DND-41 (cell line): Measurements from ENCODE around the gene ABHD8.

Experiments
- ATAC-seq: fragments of 200-7000 bp; cut with Tn5 transposase; 3 replicates; pipeline ENCODE4 v1.9.1; 2021; ENCODE audit warnings: low read depth; ENCODE audit not compliant: insufficient read depth
- DNase-seq: peaks from one replicate; pipeline ENCODE4 v3.0.0-alpha.2; 2020
- H2AFZ ChIP-seq: 2 replicates; pipeline ENCODE4 v1.6.0; 2012; ENCODE audit warnings: low read depth, low read length
- H3K27ac ChIP-seq: 2 replicates; pipeline ENCODE4 v1.5.1; 2012; ENCODE audit warnings: low read length, inconsistent platforms
- H3K27me3 ChIP-seq: fragments of 200-600 bp; sonication (generic); 2 replicates; pipeline ENCODE4 v1.6.0; 2012; ENCODE audit warnings: low read length, mild to moderate bottlenecking, inconsistent platforms; ENCODE audit not compliant: insufficient read depth, poor library complexity
- H3K36me3 ChIP-seq: 2 replicates; pipeline ENCODE4 v1.5.1; 2012; ENCODE audit warnings: low read length, inconsistent platforms; ENCODE audit not compliant: insufficient read depth
- H3K4me1 ChIP-seq: 2 replicates; pipeline ENCODE4 v1.5.1; 2012; ENCODE audit warnings: mild to moderate bottlenecking, low read length; ENCODE audit not compliant: insufficient read depth
- H3K4me2 ChIP-seq: 2 replicates; pipeline ENCODE4 v1.6.0; 2012; ENCODE audit warnings: mild to moderate bottlenecking, moderate library complexity, low read length, inconsistent platforms; ENCODE audit not compliant: insufficient read depth
- H3K4me3 ChIP-seq, 2 experiments: fragments of 200-600 bp in 1 of 2; shearing (Covaris generic) in 1 of 2; 2 replicates each; pipeline ENCODE4 v1.5.1; 2012 to 2016; ENCODE audit warnings: inconsistent platforms in 2 of 2, low read length in 2 of 2, mild to moderate bottlenecking in 2 of 2, low read depth in 1 of 2, moderate library complexity in 1 of 2
- H3K79me2 ChIP-seq: 2 replicates; pipeline ENCODE4 v1.6.0; 2012; ENCODE audit warnings: low read length, inconsistent platforms; ENCODE audit not compliant: insufficient read depth
- H3K9ac ChIP-seq: 2 replicates; pipeline ENCODE4 v1.6.0; 2012; ENCODE audit warnings: low read depth, mild to moderate bottlenecking, inconsistent platforms, low read length, moderate library complexity
- H3K9me3 ChIP-seq: 2 replicates; pipeline ENCODE4 v1.5.1; 2012; ENCODE audit warnings: low read length, moderate library complexity, mild to moderate bottlenecking, inconsistent platforms; ENCODE audit not compliant: insufficient read depth, severe bottlenecking
- H4K20me1 ChIP-seq: 2 replicates; pipeline ENCODE4 v1.6.0; 2012; ENCODE audit warnings: low read length; ENCODE audit not compliant: insufficient read depth
- CTCF ChIP-seq: IDR thresholded peaks from 2 replicates; pipeline ENCODE4 v1.5.1; 2012; ENCODE audit warnings: borderline replicate concordance, low read length, moderate library complexity, mild to moderate bottlenecking; ENCODE audit not compliant: poor library complexity, severe bottlenecking; ENCODE audit errors: extremely low read depth
- EZH2 ChIP-seq: IDR thresholded peaks from 3 replicates; pipeline ENCODE4 v1.6.1; 2012; ENCODE audit warnings: borderline replicate concordance, low read depth, mild to moderate bottlenecking, moderate library complexity, low read length, inconsistent platforms; ENCODE audit not compliant: severe bottlenecking

Gene ABHD8

GRCh38 chr19:17340302-17340870, 37.2 kb upstream of the ABHD8 start:
- TF ChIP-seq EZH2 (no peak), CTCF (no peak)
- Histone ChIP-seq H3K9ac (no peak overlapping the region), H3K4me1 (peaks cover 29% of the 10 kb centered on the region), H3K79me2 (peaks cover 20% of the 10 kb centered on the region), H3K9me3 (no peaks in the 10 kb centered on the region), H3K27me3 (no peaks in the 10 kb centered on the region), H3K4me3 (no peak overlapping the region), H3K4me2 (no peak overlapping the region), H2AFZ (no peak overlapping the region), H4K20me1 (peaks cover 6% of the 10 kb centered on the region; the same call in 1 of the 2 replicates), H3K27ac (no peak overlapping the region), H3K36me3 (peaks cover 27% of the 10 kb centered on the region)
- ATAC-seq = no peak
- DNase-seq = peak; percentile 31

- DNase-seq (peak; percentile 58), ATAC-seq (no peak)
- Histone ChIP-seq H3K36me3 (peaks cover 27% of the 10 kb centered on the region), H2AFZ (no peak overlapping the region), H3K27ac (no peak overlapping the region), H3K4me1 (peaks cover 39% of the 10 kb centered on the region), H4K20me1 (peaks cover 6% of the 10 kb centered on the region; the same call in 1 of the 2 replicates), H3K79me2 (peaks cover 20% of the 10 kb centered on the region), H3K27me3 (no peaks in the 10 kb centered on the region), H3K4me2 (peak overlapping the region; percentile 99; the same call in 1 of the 2 replicates), H3K4me3 (peak overlapping the region in 1 of 2 experiments; percentile 99; a peak in 2 of 4 replicates), H3K9me3 (no peaks in the 10 kb centered on the region), H3K9ac (no peak overlapping the region)
- TF ChIP-seq CTCF (no peak), EZH2 (no peak)
Measured at GRCh38 chr19:17339088-17339741, 36.0 kb upstream of the ABHD8 start.

GRCh38 chr19:17338433-17339078, 35.3 kb upstream of the ABHD8 start:
- Histone ChIP-seq H3K4me1 (peaks cover 46% of the 10 kb centered on the region), H3K4me2 (peak overlapping the region; percentile 99), H3K27ac (peak overlapping the region; percentile 79), H4K20me1 (peaks cover 6% of the 10 kb centered on the region; the same call in 1 of the 2 replicates), H2AFZ (no peak overlapping the region), H3K9ac (peak overlapping the region; percentile 94), H3K9me3 (no peaks in the 10 kb centered on the region), H3K79me2 (peaks cover 20% of the 10 kb centered on the region), H3K4me3 (peak overlapping the region; percentile 60 to 99), H3K27me3 (no peaks in the 10 kb centered on the region), H3K36me3 (peaks cover 27% of the 10 kb centered on the region)
- no peak for TF ChIP-seq EZH2
- no peak for TF ChIP-seq CTCF
- DNase-seq = no peak
- no peak for ATAC-seq
